GM12878 (cell line): ENCODE measurements around the gene PPP2R1B. TPM values are rescaled to one million over a fixed set of nuclear protein-coding genes. Genes with fewer than 3 reads are reported as not detected.

ENCODE experiments used
- ATAC-seq: fragments of 200-7000 bp; cut with Tn5 transposase; 3 replicates; pipeline ENCODE4 v1.9.1; 2020; ENCODE audit warnings: mild to moderate bottlenecking, moderate library complexity
- BruUV-seq: library from RNA; stranded (reverse); fragments of 400-500 nt; replicated peaks from 2 replicates; lab custom pipeline; 2021; lab: Mats Ljungman, UMichigan
- CTCF ChIA-PET: fragments of 300-600 bp; sonication (Branson Sonifier 250); formaldehyde crosslinking; extraction: SDS; loops from one replicate; lab custom pipeline; 2021; ENCODE audit warnings: inconsistent platforms; lab: Yijun Ruan, JAX
- POLR2A ChIA-PET: fragments of 350-600 bp; formaldehyde crosslinking; extraction: SDS; loops from one replicate; lab custom pipeline; 2021; ENCODE audit warnings: inconsistent platforms; lab: Charles Lee
- RAD21 ChIA-PET: fragments of 300-600 bp; sonication (Branson Sonifier 250); formaldehyde crosslinking; loops from one replicate; lab custom pipeline; 2023; ENCODE audit warnings: antibody characterized with exemption; ENCODE audit not compliant: unreplicated experiment; lab: Charles Lee
- SMC1A ChIA-PET: fragments of 300-600 bp; sonication (Branson Sonifier 250); formaldehyde crosslinking; loops from one replicate; lab custom pipeline; 2023; ENCODE audit not compliant: unreplicated experiment, uncharacterized antibody; lab: Charles Lee
- DNase-seq: peaks from one replicate; pipeline ENCODE4 v3.0.0-alpha.2; 2011; ENCODE audit warnings: low read depth, low spot score
- FAIRE-seq: peaks from 3 replicates; lab custom pipeline; 2011; peaks lifted over from hg19 to GRCh38; lab: Jason Lieb, UNC
- H2AFZ ChIP-seq: 2 replicates; pipeline ENCODE4 v1.6.0; 2011; ENCODE audit warnings: low read depth, low read length, control low read depth; ENCODE audit not compliant: control insufficient read depth
- H3K27ac ChIP-seq: 2 replicates; pipeline ENCODE4 v1.5.1; 2011; ENCODE audit warnings: control low read depth; ENCODE audit not compliant: control insufficient read depth, insufficient read depth
- H3K27me3 ChIP-seq, 2 experiments: replicated peaks in 1 of 2; 2 replicates each; pipeline versions ENCODE4 v1.6.0 to v1.6.1; 2011; ENCODE audit warnings: low read length in 1 of 2; ENCODE audit not compliant: control insufficient read depth in 2 of 2, insufficient read depth in 2 of 2
- H3K36me3 ChIP-seq, 2 experiments: 2 replicates each; pipeline ENCODE4 v1.5.1; 2011; ENCODE audit warnings: low read length in 1 of 2; ENCODE audit not compliant: control insufficient read depth in 2 of 2, insufficient read depth in 2 of 2
- H3K4me1 ChIP-seq: 2 replicates; pipeline ENCODE4 v1.6.1; 2011; ENCODE audit warnings: mild to moderate bottlenecking, low read length, moderate library complexity, mixed read lengths; ENCODE audit not compliant: control insufficient read depth, insufficient read depth
- H3K4me2 ChIP-seq: 2 replicates; pipeline ENCODE4 v1.6.0; 2011; ENCODE audit warnings: control low read depth; ENCODE audit not compliant: control insufficient read depth, insufficient read depth
- H3K4me3 ChIP-seq: fragments of 200-600 bp; sonication (generic); 2 replicates; pipeline ENCODE4 v1.5.1; 2016
- H3K79me2 ChIP-seq: 2 replicates; pipeline ENCODE4 v1.6.0; 2011; ENCODE audit warnings: low read length; ENCODE audit not compliant: control insufficient read depth, insufficient read depth
- H3K9ac ChIP-seq: 2 replicates; pipeline ENCODE4 v1.8.0; 2011; ENCODE audit warnings: low read length, control low read depth, mixed read lengths; ENCODE audit not compliant: control insufficient read depth, insufficient read depth
- H3K9me3 ChIP-seq: replicated peaks from 3 replicates; pipeline ENCODE4 v1.5.1; 2011; ENCODE audit warnings: mild to moderate bottlenecking, low read length; ENCODE audit not compliant: control insufficient read depth, insufficient read depth
- H4K20me1 ChIP-seq: 2 replicates; pipeline ENCODE4 v1.6.0; 2011; ENCODE audit not compliant: control insufficient read depth, insufficient read depth
- ATF7 ChIP-seq: fragments of 450-650 bp; IDR thresholded peaks from 2 replicates; pipeline ENCODE4 v1.6.1; 2016; ENCODE audit warnings: low read depth, mild to moderate bottlenecking
- CBX5 ChIP-seq: sonication (generic); IDR thresholded peaks from 2 replicates; pipeline ENCODE4 v1.6.1; 2016; ENCODE audit warnings: low read depth, moderate library complexity, mild to moderate bottlenecking, inconsistent platforms
- EZH2 ChIP-seq: IDR thresholded peaks from 2 replicates; pipeline ENCODE4 v1.6.1; 2012; ENCODE audit warnings: low read depth, mild to moderate bottlenecking, control low read depth, inconsistent platforms, low read length, borderline replicate concordance; ENCODE audit not compliant: control insufficient read depth
- FOXM1 ChIP-seq: IDR thresholded peaks from 2 replicates; pipeline ENCODE4 v1.6.1; 2012; ENCODE audit warnings: low read depth, mild to moderate bottlenecking, inconsistent platforms, low read length, moderate library complexity
- GABPA ChIP-seq: IDR thresholded peaks from 2 replicates; pipeline ENCODE4 v1.6.1; 2014; ENCODE audit warnings: antibody characterized with exemption, low read depth, mild to moderate bottlenecking, inconsistent platforms
- MAX ChIP-seq: IDR thresholded peaks from 2 replicates; pipeline ENCODE4 v1.6.1; 2012; ENCODE audit warnings: low read depth, low read length, improper control_type of control experiment
- MYB ChIP-seq: fragments of 150-350 bp; IDR thresholded peaks from 2 replicates; pipeline ENCODE4 v1.6.1; 2014; ENCODE audit warnings: mild to moderate bottlenecking, low read depth, low read length, borderline replicate concordance
- PAX5 ChIP-seq: IDR thresholded peaks from 2 replicates; pipeline ENCODE4 v1.6.1; 2011; ENCODE audit warnings: low read depth, low read length, borderline replicate concordance
- SIN3A ChIP-seq: IDR thresholded peaks from 2 replicates; pipeline ENCODE4 v1.6.1; 2012; ENCODE audit warnings: low read depth, low read length, improper control_type of control experiment
- SMAD5 ChIP-seq: IDR thresholded peaks from 2 replicates; pipeline ENCODE4 v1.6.1; 2016; ENCODE audit warnings: antibody characterized with exemption, low read depth
- SMC3 ChIP-seq: IDR thresholded peaks from 2 replicates; pipeline ENCODE4 v1.6.1; 2011; ENCODE audit warnings: low read length, improper control_type of control experiment, borderline replicate concordance
- SPI1 ChIP-seq: IDR thresholded peaks from 2 replicates; pipeline ENCODE4 v1.6.1; 2011; ENCODE audit warnings: low read depth, mild to moderate bottlenecking, low read length, moderate library complexity, borderline replicate concordance; ENCODE audit not compliant: insufficient read depth
- SREBF1 ChIP-seq: IDR thresholded peaks from 2 replicates; pipeline ENCODE4 v1.6.1; 2012; ENCODE audit warnings: mild to moderate bottlenecking, low read length
- SUZ12 ChIP-seq: fragments of 200-600 bp; sonication (generic); IDR thresholded peaks from one replicate; pipeline ENCODE4 v1.6.1; 2018; ENCODE audit warnings: antibody characterized with exemption, mild to moderate bottlenecking; ENCODE audit not compliant: unreplicated experiment
- ZBTB4 ChIP-seq: fragments of 450-650 bp; formaldehyde crosslinking; IDR thresholded peaks from 2 replicates; pipeline ENCODE4 v1.4.0; 2022; ENCODE audit warnings: mild to moderate bottlenecking, moderate library complexity
- whole genome bisulfite sequencing: methylation state at CpG from one replicate; pipeline ENCODE4 v1.1.6; 2016; ENCODE audit warnings: low lambda C conversion rate; ENCODE audit not compliant: insufficient replicate concordance, insufficient coverage; ENCODE audit errors: missing lambda C conversion rate; 5-methylcytosine and 5-hydroxymethylcytosine counted together
- in situ Hi-C: fragments of 300-500 bp; cut with MboI; formaldehyde crosslinking; loops from 9 replicates; pipeline ENCODE4 v1.14.3; 2018; ENCODE audit warnings: mixed read lengths
- intact Hi-C: fragments of 100-400 bp; cut with micrococcal nuclease; formaldehyde crosslinking; loops from one replicate; pipeline ENCODE4 v1.14.2; 2022; ENCODE audit not compliant: unreplicated experiment
- polyA plus RNA-seq, 11 experiments: library from polyadenylated mRNA; depleted of rRNA in 4 of 11; unstranded in 6 of 11; stranded (reverse) in 5 of 11; fragments of >200 nt; fragmentation: Nextera tagmentation in 4 of 11; fragmentation: Illumina TruSeq in 1 of 11; extraction: Ambion mirVana in 4 of 11; extraction: Trizol in 1 of 11; gene quantifications; 1 replicate in 1 of 11; 2 replicates in 10 of 11; pipeline versions ENCODE4 v1.2.1 to v1.2.3, GENCODE V29; 2011 to 2016; ENCODE audit warnings: inconsistent platforms in 2 of 11, missing spikeins in 2 of 11, low read depth in 1 of 11
- total RNA-seq, 4 experiments: library from RNA; depleted of rRNA in 3 of 4; stranded (reverse); fragments of >200 nt in 3 of 4; fragmentation: Illumina TruSeq in 1 of 4; extraction: Trizol in 1 of 4; gene quantifications; 2 replicates each; pipeline versions ENCODE4 v1.2.1 to v1.2.3, GENCODE V29; 2013 to 2021

Gene PPP2R1B
- total and polyA plus RNA-seq, 10 of the 15 experiments (the other 5 are each of a cell fraction or from before 2014, with no cell fraction given): 26.6 to 68.2 (median 35.7) TPM

GRCh38 chr11:111788464-111788863 is 22.3 kb upstream of the PPP2R1B start:
- WGBS: 100% methylated on average over 2 of the region's 2 CpGs
- Histone ChIP-seq H3K27ac (no peak overlapping the region), H3K4me3 (no peak overlapping the region), H2AFZ (no peak overlapping the region), H3K4me2 (no peak overlapping the region), H4K20me1 (no peaks in the 10 kb centered on the region), H3K36me3 (peaks cover 0 to 10% of the 10 kb centered on the region in 2 experiments), H3K27me3 (no peaks in the 10 kb centered on the region), H3K9me3 (no peaks in the 10 kb centered on the region), H3K9ac (no peak overlapping the region), H3K4me1 (no peaks in the 10 kb centered on the region), H3K79me2 (no peaks in the 10 kb centered on the region)
- FAIRE-seq: no peak
- intact Hi-C loops (no loop called here), in situ Hi-C loops (no loop called here)
- no peak for DNase-seq
- ChIA-PET SMC1A (interaction anchor here (1.0 to 4.0 kb wide), 3 partner anchors 12 to 61 kb away, joined by 3 to 20 read pairs (median 5); no protein-coding TSS in a partner anchor), CTCF (interaction anchor here (0.6 to 1.3 kb wide), 3 partner anchors 11 to 184 kb away, joined by 3 to 6 read pairs (median 4); no protein-coding TSS in a partner anchor), POLR2A (no interaction called here), RAD21 (interaction anchor here (1.1 kb wide), 1 partner anchor 9 kb away, joined by 3 read pairs; no protein-coding TSS in a partner anchor)
- TF ChIP-seq FOXM1: no peak
- no peak for TF ChIP-seq MYB
- TF ChIP-seq GABPA: no peak
- no peak for TF ChIP-seq MAX
- TF ChIP-seq SMAD5: no peak
- TF ChIP-seq ATF7: no peak
- TF ChIP-seq SREBF1: no peak
- TF ChIP-seq SPI1: no peak
- TF ChIP-seq CBX5: no peak
- no peak for TF ChIP-seq SIN3A
- TF ChIP-seq ZBTB4 (CRISPR knock-in tag): no peak
- no peak for TF ChIP-seq PAX5
- no peak for TF ChIP-seq EZH2
- no peak for TF ChIP-seq SMC3
- TF ChIP-seq SUZ12: no peak
- BruUV-seq: no TSS peak
- ATAC-seq: no peak
